ENCODE measurements around the gene MRM1.
"Not testable (repeated sequence)": the region's sequence is repeated elsewhere in the genome, so short reads cannot be mapped to it uniquely, and the experiment has no call there.

MRM1 gene

DNA sequence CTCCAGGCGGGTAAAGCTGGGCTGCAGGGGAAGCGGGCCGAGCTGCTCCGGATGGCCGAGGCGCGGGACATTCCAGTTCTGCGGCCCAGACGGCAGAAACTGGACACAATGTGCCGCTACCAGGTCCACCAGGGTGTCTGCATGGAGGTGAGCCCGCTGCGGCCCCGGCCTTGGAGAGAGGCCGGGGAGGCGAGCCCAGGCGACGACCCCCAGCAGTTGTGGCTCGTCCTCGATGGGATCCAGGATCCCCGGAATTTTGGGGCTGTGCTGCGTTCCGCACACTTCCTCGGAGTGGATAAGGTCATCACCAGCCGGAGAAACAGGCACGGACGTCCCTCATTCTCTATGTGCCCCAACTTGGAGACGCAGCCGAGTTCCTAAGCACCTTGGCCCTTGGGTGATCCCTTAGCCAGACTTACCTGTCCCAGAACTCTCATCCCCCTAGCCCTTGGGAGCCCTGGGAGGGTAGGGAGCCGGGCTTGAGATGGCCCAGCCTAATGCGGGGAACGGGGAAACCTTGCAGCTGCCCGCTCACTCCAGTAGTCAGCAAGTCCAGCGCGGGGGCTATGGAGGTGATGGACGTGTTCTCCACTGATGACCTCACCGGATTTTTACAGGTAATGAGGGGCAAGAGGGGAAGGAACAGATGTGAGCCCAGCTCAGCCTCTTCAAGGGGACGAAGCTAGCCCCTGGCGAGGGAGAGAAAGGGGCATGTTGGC is 806 bp downstream of the MRM1 start:
- Histone ChIP-seq H3K27me3 (ENCODE audit: control insufficient read depth, insufficient read depth, low read length) (no peaks in the 10 kb centered on the region), H3K36me3 (ENCODE audit: control insufficient read depth, insufficient read depth, low read length) (peaks cover 20% of the 10 kb centered on the region), H3K9ac (ENCODE audit: low read length) (peak overlapping the region; percentile 82), H3K4me1 (ENCODE audit: control insufficient read depth, insufficient read depth, low read length) (peaks cover 14% of the 10 kb centered on the region), H3K9me3 (ENCODE audit: control insufficient read depth, insufficient read depth, low read depth, low read length) (no peaks in the 10 kb centered on the region), H3K27ac (ENCODE audit: low read depth, low read length) (0 out of 2 replicates have a peak overlapping the region, but pooled peaks have one; percentile 23), H3K4me3 (ENCODE audit: low read depth, low read length) (peak overlapping the region; percentile 78)

DNA sequence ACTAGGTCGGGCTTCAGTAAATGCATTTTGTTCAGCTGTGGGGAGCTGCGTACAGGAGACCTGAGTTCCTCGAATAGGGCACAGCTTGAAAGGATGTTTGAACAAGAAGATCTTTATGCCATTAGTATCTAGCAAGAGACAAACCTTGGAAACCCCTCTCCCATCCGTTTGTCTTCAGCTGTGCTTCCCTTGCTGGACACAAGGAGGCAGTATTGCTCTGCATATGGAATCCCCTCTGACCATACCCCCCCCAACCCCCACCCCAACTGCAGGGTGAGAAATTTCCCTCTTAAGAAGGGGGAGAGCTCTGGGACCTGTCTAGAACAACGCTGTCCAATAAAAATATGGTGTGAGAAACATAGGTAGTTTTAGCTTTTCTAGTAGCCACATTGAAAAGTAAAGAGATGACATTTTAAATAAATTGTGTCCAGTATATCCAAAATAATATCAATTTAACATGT is 1.6 kb downstream of the MRM1 start:
- no peaks in the 10 kb centered on the region for H3K9me3 ChIP-seq (ENCODE audit: control insufficient read depth, insufficient read depth, low read depth, low read length)
- H3K36me3 ChIP-seq (ENCODE audit: control insufficient read depth, insufficient read depth, low read length) = peaks cover 23% of the 10 kb centered on the region
- H3K27me3 ChIP-seq (ENCODE audit: control insufficient read depth, insufficient read depth, low read length) = no peaks in the 10 kb centered on the region
- peak overlapping the region; percentile 82 for H3K9ac ChIP-seq (ENCODE audit: low read length)
- no peak overlapping the region for H3K27ac ChIP-seq (ENCODE audit: low read depth, low read length)
- H3K4me3 ChIP-seq (ENCODE audit: low read depth, low read length) = peak overlapping the region; percentile 78
- H3K4me1 ChIP-seq (ENCODE audit: control insufficient read depth, insufficient read depth, low read length) = peaks cover 14% of the 10 kb centered on the region

DNA sequence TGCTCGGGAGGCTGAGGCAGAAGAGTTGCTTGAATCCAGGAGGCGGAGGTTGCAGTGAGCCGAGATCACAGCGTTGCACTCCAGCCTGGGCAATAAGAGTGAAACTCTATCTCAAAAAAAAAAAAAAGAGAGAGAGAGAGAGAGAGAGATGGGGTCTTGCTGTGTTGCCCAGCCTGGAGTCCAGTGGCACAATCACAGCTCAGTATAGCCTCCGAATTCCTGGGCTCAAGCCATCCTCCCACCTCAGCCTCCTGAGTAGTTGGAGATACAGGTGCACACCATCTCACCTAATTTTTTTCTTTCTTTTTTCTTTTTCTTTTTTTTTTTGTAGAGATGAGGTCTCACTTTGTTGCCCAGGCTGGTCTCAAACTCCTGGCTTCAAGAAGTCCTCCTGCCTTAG is 3.6 kb downstream of the MRM1 start:
- H3K36me3 ChIP-seq (ENCODE audit: control insufficient read depth, insufficient read depth, low read length); H3K9me3 ChIP-seq (ENCODE audit: control insufficient read depth, insufficient read depth, low read depth, low read length); H3K27ac ChIP-seq (ENCODE audit: low read depth, low read length); H3K4me3 ChIP-seq (ENCODE audit: low read depth, low read length); H3K9ac ChIP-seq (ENCODE audit: low read length); H3K27me3 ChIP-seq (ENCODE audit: control insufficient read depth, insufficient read depth, low read length): not testable (repeated sequence)
- H3K4me1 ChIP-seq (ENCODE audit: control insufficient read depth, insufficient read depth, low read length) = peaks cover 14% of the 10 kb centered on the region

DNA sequence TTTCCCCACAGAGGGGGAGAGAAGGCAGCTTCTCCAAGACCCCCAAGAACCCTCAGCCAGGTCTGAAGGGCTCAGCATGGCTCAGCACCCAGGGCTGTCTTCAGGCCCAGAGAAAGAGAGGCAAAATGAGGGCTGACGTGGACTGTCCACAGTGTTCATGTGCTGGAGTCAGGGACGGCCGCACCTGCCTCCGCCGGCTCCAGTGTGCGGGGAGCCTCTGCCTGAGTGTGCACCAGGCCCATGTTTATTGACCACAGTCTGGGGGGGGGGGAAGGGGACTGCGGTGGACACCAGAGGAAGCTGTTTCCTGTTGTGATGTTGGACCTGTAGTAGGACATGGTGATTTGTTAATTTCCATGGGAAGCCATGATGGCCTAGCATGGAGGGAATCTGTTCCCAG is 6.9 kb downstream of the MRM1 start:
- no peak overlapping the region for H3K4me3 ChIP-seq (ENCODE audit: low read depth, low read length)
- H3K4me1 ChIP-seq (ENCODE audit: control insufficient read depth, insufficient read depth, low read length) = peaks cover 6% of the 10 kb centered on the region
- H3K27me3 ChIP-seq (ENCODE audit: control insufficient read depth, insufficient read depth, low read length) = no peaks in the 10 kb centered on the region
- H3K9ac ChIP-seq (ENCODE audit: low read length) = no peak overlapping the region
- no peaks in the 10 kb centered on the region for H3K9me3 ChIP-seq (ENCODE audit: control insufficient read depth, insufficient read depth, low read depth, low read length)
- peaks cover 7% of the 10 kb centered on the region for H3K36me3 ChIP-seq (ENCODE audit: control insufficient read depth, insufficient read depth, low read length)
- no peak overlapping the region for H3K27ac ChIP-seq (ENCODE audit: low read depth, low read length)

DNA sequence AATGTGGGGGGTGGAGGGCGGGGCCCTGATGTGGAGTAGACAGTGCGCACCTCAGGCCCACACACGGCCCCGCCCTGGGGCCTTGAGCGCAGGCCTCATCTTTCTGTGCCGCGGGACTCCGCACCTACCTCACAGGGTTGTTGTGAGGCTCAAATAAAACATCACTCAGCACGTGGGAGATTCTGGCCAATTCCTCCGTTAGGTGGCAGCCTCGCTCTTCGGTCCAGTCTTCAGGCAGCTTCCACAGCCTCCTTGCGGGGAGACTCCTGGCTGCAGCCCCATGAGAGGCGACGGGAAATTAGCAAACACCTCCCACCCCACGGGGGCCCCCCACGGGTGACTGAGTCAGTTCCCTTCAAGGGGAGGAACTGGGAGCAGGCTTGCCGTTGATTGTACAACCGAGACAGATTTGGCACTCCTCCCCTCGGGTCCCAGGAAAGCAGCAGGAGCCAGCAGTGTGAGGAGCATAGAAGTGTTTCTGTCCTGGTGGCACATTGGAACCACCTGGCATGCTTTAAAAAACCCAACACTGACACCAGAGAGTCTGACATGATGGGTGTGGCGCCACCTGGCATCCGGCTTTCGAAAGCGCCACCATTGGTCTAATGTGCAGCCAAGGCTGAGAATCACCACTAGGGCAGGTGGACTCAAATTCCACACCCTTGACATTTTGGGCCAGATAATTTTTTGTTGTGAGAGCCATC is 7.6 kb downstream of the MRM1 start:
- Histone ChIP-seq H3K27me3 (ENCODE audit: control insufficient read depth, insufficient read depth, low read length) (no peaks in the 10 kb centered on the region), H3K9me3 (ENCODE audit: control insufficient read depth, insufficient read depth, low read depth, low read length) (no peaks in the 10 kb centered on the region), H3K27ac (ENCODE audit: low read depth, low read length) (no peak overlapping the region), H3K4me3 (ENCODE audit: low read depth, low read length) (no peak overlapping the region), H3K9ac (ENCODE audit: low read length) (no peak overlapping the region), H3K4me1 (ENCODE audit: control insufficient read depth, insufficient read depth, low read length) (peaks cover 11% of the 10 kb centered on the region), H3K36me3 (ENCODE audit: control insufficient read depth, insufficient read depth, low read length) (peaks cover 7% of the 10 kb centered on the region)

DNA sequence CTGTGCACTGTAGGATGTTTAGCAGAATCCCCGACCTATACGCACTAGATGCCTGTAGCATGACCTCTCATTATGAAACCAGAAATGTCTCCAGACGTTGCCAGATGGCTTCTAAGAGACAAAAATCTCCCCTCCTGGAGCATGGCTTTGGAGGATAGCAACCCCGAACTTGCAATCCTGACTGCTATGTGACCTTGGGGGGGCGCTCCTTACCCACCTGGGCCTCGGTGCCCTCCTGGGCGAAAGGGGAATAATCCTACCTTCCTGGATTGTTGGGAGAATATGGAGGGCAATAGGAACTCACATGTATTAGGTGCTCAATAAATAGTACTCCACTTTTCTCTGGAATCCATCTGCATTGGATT is 8.1 kb downstream of the MRM1 start:
- Histone ChIP-seq H3K36me3 (ENCODE audit: control insufficient read depth, insufficient read depth, low read length) (peaks cover 7% of the 10 kb centered on the region), H3K27ac (ENCODE audit: low read depth, low read length) (no peak overlapping the region), H3K27me3 (ENCODE audit: control insufficient read depth, insufficient read depth, low read length) (no peaks in the 10 kb centered on the region), H3K9ac (ENCODE audit: low read length) (no peak overlapping the region), H3K4me3 (ENCODE audit: low read depth, low read length) (no peak overlapping the region), H3K9me3 (ENCODE audit: control insufficient read depth, insufficient read depth, low read depth, low read length) (no peaks in the 10 kb centered on the region), H3K4me1 (ENCODE audit: control insufficient read depth, insufficient read depth, low read length) (peaks cover 15% of the 10 kb centered on the region)

DNA sequence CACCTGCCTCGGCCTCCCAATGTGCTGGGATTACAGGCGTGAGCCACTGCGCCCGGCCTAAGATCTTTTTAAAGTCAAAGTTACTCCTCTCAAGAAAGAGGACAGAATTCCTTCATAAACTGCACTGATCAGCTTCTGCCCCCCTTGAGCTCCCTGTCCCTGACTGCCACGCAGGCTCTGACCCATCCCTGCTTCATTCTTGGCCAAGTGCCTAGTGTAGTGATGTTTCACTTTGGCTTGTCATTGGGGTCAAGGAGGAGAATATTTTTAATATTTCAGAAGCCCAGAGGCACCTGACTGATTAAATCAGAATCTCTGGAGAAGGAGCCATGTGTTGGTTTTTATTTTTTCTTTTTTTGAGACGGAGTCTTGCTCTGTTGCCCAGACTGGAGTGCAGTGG is 9.1 kb downstream of the MRM1 start:
- Histone ChIP-seq H3K27ac (ENCODE audit: low read depth, low read length) (no peak overlapping the region), H3K4me1 (ENCODE audit: control insufficient read depth, insufficient read depth, low read length) (peaks cover 22% of the 10 kb centered on the region), H3K9me3 (ENCODE audit: control insufficient read depth, insufficient read depth, low read depth, low read length) (no peaks in the 10 kb centered on the region), H3K9ac (ENCODE audit: low read length) (no peak overlapping the region), H3K27me3 (ENCODE audit: control insufficient read depth, insufficient read depth, low read length) (no peaks in the 10 kb centered on the region), H3K36me3 (ENCODE audit: control insufficient read depth, insufficient read depth, low read length) (peaks cover 7% of the 10 kb centered on the region), H3K4me3 (ENCODE audit: low read depth, low read length) (no peak overlapping the region)

DNA sequence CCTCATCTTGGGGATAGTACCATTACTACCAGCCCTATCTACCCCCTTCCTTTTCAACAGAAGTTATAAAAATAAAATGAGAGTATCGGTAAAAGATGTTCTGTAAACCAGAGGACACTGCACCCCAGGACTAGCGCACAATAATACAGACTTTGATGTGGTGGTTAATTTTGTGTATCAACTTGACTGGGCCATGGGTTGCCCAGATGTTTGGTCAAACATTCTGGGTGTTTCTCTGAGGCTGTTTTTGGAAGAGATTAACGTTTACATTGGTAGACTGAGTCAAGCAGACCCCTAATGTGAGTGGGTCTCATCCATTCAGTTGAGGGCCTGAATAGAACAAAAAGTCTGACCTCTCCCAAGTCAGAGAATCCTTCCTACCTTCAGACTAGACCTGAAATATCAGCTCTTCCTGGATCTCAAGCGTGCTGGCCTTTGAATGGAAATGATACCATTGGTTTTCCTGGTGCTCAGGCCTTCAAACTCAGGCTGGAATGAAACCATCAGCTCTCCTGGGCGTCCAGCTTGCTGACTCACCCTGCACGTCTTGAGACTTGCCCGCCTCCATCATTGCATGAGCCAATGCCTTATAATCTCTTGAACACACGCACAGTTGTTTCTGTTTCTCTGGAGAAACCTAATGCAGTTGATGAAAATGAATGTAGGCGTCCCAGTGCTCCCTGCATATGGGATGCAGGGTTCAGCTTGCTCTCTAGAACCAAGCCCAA is 10.1 kb downstream of the MRM1 start:
- peaks cover 22% of the 10 kb centered on the region for H3K4me1 ChIP-seq (ENCODE audit: control insufficient read depth, insufficient read depth, low read length)
- H3K9me3 ChIP-seq (ENCODE audit: control insufficient read depth, insufficient read depth, low read depth, low read length) = no peaks in the 10 kb centered on the region
- H3K27me3 ChIP-seq (ENCODE audit: control insufficient read depth, insufficient read depth, low read length) = no peaks in the 10 kb centered on the region
- no peak overlapping the region for H3K4me3 ChIP-seq (ENCODE audit: low read depth, low read length)
- H3K9ac ChIP-seq (ENCODE audit: low read length) = no peak overlapping the region
- no peak overlapping the region for H3K27ac ChIP-seq (ENCODE audit: low read depth, low read length)
- H3K36me3 ChIP-seq (ENCODE audit: control insufficient read depth, insufficient read depth, low read length) = peaks cover 7% of the 10 kb centered on the region

DNA sequence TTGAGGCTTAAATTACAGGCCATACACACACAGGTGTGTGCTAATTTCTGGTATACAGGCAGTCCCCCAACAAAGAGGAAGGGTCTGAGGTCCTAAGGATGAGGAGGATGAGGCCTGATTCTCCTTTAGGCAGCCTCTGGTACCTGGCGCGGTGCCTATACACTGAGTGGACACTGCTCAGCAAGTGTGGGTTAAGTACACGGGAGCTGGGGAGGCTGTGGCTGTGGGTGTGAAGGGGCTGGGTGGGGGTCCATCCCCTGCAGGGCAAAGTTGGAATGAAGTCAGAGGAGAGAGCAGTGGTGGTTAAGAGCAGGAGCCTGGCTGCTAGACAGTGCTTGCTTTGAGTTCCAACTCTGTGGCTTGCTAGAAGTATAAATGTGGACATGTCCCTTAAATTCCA is 10.9 kb downstream of the MRM1 start:
- no peaks in the 10 kb centered on the region for H3K9me3 ChIP-seq (ENCODE audit: control insufficient read depth, insufficient read depth, low read depth, low read length)
- H3K27me3 ChIP-seq (ENCODE audit: control insufficient read depth, insufficient read depth, low read length) = no peaks in the 10 kb centered on the region
- H3K9ac ChIP-seq (ENCODE audit: low read length) = no peak overlapping the region
- no peak overlapping the region for H3K27ac ChIP-seq (ENCODE audit: low read depth, low read length)
- H3K4me3 ChIP-seq (ENCODE audit: low read depth, low read length) = no peak overlapping the region
- H3K4me1 ChIP-seq (ENCODE audit: control insufficient read depth, insufficient read depth, low read length) = peaks cover 22% of the 10 kb centered on the region
- H3K36me3 ChIP-seq (ENCODE audit: control insufficient read depth, insufficient read depth, low read length) = peaks cover 7% of the 10 kb centered on the region

DNA sequence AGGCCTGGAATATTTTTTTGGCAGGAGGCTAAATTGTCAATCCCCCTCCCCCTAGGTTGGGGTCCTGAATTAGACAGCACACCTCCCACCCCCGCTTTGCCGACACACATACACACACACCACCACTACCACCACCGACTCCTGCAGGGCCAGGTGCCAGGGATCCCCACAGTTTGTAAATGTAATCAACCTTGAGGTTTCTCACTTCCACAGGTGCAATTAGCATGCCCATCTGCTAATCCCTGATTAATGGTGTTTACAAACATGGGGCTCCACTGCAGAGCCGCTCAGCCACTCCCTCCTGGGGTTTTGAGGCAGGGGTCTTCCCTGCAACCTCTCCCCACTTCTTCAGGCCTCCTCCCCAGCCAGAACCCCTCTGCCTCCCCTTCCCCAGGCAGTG is 11.8 kb downstream of the MRM1 start:
- Histone ChIP-seq H3K9me3 (ENCODE audit: control insufficient read depth, insufficient read depth, low read depth, low read length) (no peaks in the 10 kb centered on the region), H3K27ac (ENCODE audit: low read depth, low read length) (no peak overlapping the region), H3K27me3 (ENCODE audit: control insufficient read depth, insufficient read depth, low read length) (no peaks in the 10 kb centered on the region), H3K4me1 (ENCODE audit: control insufficient read depth, insufficient read depth, low read length) (peaks cover 22% of the 10 kb centered on the region), H3K9ac (ENCODE audit: low read length) (no peak overlapping the region), H3K36me3 (ENCODE audit: control insufficient read depth, insufficient read depth, low read length) (peaks cover 2% of the 10 kb centered on the region; the same call in 1 of the 2 replicates), H3K4me3 (ENCODE audit: low read depth, low read length) (no peak overlapping the region)

DNA sequence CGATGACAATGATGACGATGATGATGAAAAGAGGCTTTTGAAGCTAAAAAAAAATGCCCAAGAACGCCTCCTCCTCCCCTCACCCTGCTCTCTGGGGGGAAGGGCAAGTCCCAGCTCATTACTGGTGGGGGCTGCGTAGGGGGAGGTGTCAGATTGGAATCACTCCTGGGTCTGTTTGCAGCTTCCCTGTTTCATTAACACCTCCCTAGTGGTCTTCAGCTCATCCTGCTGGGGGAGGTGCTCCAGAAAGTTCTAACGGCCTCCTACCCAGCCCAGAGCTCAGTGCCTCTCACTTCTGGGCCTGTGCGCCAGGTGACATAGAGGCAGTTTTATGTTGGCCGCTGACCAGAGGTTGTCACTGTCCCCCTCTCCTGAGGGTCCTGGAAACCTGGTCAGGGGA is 12.7 kb downstream of the MRM1 start:
- Histone ChIP-seq H3K4me3 (ENCODE audit: low read depth, low read length) (no peak overlapping the region), H3K36me3 (ENCODE audit: control insufficient read depth, insufficient read depth, low read length) (no peaks in the 10 kb centered on the region), H3K4me1 (ENCODE audit: control insufficient read depth, insufficient read depth, low read length) (peaks cover 22% of the 10 kb centered on the region), H3K27me3 (ENCODE audit: control insufficient read depth, insufficient read depth, low read length) (no peaks in the 10 kb centered on the region), H3K9me3 (ENCODE audit: control insufficient read depth, insufficient read depth, low read depth, low read length) (no peaks in the 10 kb centered on the region), H3K9ac (ENCODE audit: low read length) (no peak overlapping the region), H3K27ac (ENCODE audit: low read depth, low read length) (no peak overlapping the region)
